ENCODE measurements around the gene DDR2. TPM values are rescaled to one million over a fixed set of nuclear protein-coding genes. Genes with fewer than 3 reads are reported as not detected.

The DDR2 gene
- total RNA-seq, 1 experiment from 2014 or later: 36.5 TPM

- DNase-seq (ENCODE audit: low spot score): no peak
These were observed 65.1 kb downstream of the DDR2 start for GRCh38 chr1:162697140-162697895.

- DNase-seq (ENCODE audit: low spot score): no peak
These were observed 67.1 kb downstream of the DDR2 start for GRCh38 chr1:162699366-162699765.

GRCh38 chr1:162700131-162700530 is 67.9 kb downstream of the DDR2 start:
- DNase-seq (ENCODE audit: low spot score): no peak

GRCh38 chr1:162701286-162701685 is 69.0 kb downstream of the DDR2 start:
- no peak for DNase-seq (ENCODE audit: low spot score)

- no peak for DNase-seq (ENCODE audit: low spot score)
These were observed 70.4 kb downstream of the DDR2 start for GRCh38 chr1:162702628-162703027.

GRCh38 chr1:162703708-162704107 is 71.4 kb downstream of the DDR2 start:
- DNase-seq (ENCODE audit: low spot score): no peak

GRCh38 chr1:162704673-162705424 is 72.6 kb downstream of the DDR2 start:
- no peak for DNase-seq (ENCODE audit: low spot score)

GRCh38 chr1:162706003-162706402 is 73.7 kb downstream of the DDR2 start:
- no peak for DNase-seq (ENCODE audit: low spot score)

GRCh38 chr1:162706606-162707005 is 74.3 kb downstream of the DDR2 start:
- no peak for DNase-seq (ENCODE audit: low spot score)

- DNase-seq (ENCODE audit: low spot score): no peak
These were observed 76.0 kb downstream of the DDR2 start for GRCh38 chr1:162708286-162708685.

GRCh38 chr1:162709132-162709860 is 77.0 kb downstream of the DDR2 start:
- no peak for DNase-seq (ENCODE audit: low spot score)

GRCh38 chr1:162709870-162710269 is 77.6 kb downstream of the DDR2 start:
- DNase-seq (ENCODE audit: low spot score): no peak

- no peak for DNase-seq (ENCODE audit: low spot score)
These were observed 78.1 kb downstream of the DDR2 start for GRCh38 chr1:162710345-162710744.

- no peak for DNase-seq (ENCODE audit: low spot score)
These were observed 78.7 kb downstream of the DDR2 start for GRCh38 chr1:162710780-162711465.

GRCh38 chr1:162712317-162713029 is 80.2 kb downstream of the DDR2 start:
- DNase-seq (ENCODE audit: low spot score): no peak

- DNase-seq (ENCODE audit: low spot score): no peak
These were observed 83.9 kb downstream of the DDR2 start for GRCh38 chr1:162716123-162716522.

- no peak for DNase-seq (ENCODE audit: low spot score)
These were observed 84.3 kb downstream of the DDR2 start for GRCh38 chr1:162716552-162716951.

- DNase-seq (ENCODE audit: low spot score): no peak
These were observed 85.4 kb downstream of the DDR2 start for GRCh38 chr1:162717548-162718184.

GRCh38 chr1:162719678-162720077 is 87.4 kb downstream of the DDR2 start:
- DNase-seq (ENCODE audit: low spot score): no peak

- DNase-seq (ENCODE audit: low spot score): no peak
These were observed 88.7 kb downstream of the DDR2 start for GRCh38 chr1:162720996-162721395.

GRCh38 chr1:162721471-162721870 is 89.2 kb downstream of the DDR2 start:
- DNase-seq (ENCODE audit: low spot score): no peak

Measured in H4 (cell line).